NCI-H1092 treated with DMSO at 0.1 percent for 48 hours (cell line): ENCODE results near the gene UBE2L3.
"Not testable (repeated sequence)": the region's sequence is repeated elsewhere in the genome, so short reads cannot be mapped to it uniquely, and the experiment has no call there.

Experiments used
- DNase-seq: peaks from one replicate; lab custom pipeline; 2025; lab: John Stamatoyannopoulos, UW

Gene UBE2L3

DNA sequence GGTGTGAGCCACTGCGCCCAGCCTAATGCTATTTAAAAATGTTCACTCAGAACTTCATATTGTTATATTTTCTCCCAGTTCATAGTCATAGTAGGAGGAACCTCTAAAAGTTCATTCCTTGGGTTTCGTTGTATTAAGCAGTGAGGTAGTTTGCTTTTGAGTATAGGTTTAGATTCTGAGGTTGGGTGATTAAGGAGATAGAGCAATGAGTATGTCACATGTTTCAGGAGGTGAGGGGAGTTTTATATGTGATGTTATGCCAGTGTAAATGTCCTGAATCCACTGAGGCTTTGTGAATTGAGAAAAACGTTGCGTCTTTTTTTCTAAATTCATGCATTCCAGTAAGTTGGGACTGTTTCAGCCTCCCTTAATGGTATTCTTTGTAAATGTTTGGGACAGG, 4.2 kb downstream of the UBE2L3 start:
- no peak for DNase-seq

- DNase-seq, result no peak
Observed at GRCh38 chr22:21573293-21573734, 5.8 kb downstream of the UBE2L3 start.

DNA sequence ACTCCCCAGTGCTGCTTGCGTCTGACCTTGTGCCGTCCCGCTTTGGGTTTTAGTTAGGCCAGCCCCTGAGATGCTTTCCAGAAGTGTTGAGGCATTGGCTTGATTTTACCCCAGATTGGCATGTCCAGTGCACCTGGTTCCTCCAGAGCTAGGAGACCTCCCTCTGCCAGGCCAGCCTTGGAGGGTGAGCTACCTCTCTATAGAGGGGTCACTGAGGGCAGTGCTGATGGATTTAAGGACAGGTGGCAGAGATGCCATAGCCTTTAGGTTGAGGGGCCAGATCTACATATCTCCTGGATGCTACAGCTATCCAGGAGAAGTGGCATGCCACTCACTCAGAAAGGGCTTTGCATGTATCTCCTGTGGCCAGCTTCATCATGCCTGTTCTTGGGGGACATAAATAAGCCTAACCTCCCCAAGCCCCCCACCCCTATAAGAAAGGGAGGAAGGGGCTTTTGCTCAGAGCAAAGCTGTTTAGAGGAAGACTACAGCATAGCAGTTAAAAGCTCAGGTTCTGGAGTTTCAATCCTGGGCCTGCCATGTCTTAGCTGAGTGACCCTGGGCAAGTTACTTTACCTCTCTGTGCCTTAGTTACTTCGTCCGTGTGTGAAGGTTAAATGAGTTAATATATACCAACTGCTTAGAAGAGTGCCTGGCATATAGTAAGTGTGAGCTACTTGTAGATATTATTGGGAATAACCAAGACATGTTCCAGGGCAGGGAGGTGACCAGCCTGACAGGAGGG, 6.4 kb downstream of the UBE2L3 start:
- DNase-seq, result no peak

- DNase-seq, result no peak
Observed at GRCh38 chr22:21579474-21579851, 11.9 kb downstream of the UBE2L3 start.

DNA sequence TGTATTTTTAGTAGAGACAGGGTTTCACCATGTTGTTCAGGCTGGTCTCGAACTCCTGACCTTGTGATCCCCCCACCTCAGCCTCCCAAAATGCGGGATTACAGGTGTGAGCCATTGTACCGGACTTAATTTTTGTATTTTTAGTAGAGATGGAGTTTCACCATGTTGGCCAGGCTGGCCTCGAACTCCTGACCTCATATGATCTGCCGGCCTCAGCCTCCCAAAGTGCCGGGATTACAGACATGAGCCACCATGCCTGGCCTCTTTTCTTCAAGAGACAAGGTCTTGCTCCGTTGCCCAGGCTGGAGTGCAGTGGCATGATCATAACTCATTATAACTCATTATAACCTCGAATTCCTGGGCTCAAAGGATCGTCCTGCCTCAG, 13.1 kb downstream of the UBE2L3 start:
- not testable (repeated sequence) for DNase-seq

DNA sequence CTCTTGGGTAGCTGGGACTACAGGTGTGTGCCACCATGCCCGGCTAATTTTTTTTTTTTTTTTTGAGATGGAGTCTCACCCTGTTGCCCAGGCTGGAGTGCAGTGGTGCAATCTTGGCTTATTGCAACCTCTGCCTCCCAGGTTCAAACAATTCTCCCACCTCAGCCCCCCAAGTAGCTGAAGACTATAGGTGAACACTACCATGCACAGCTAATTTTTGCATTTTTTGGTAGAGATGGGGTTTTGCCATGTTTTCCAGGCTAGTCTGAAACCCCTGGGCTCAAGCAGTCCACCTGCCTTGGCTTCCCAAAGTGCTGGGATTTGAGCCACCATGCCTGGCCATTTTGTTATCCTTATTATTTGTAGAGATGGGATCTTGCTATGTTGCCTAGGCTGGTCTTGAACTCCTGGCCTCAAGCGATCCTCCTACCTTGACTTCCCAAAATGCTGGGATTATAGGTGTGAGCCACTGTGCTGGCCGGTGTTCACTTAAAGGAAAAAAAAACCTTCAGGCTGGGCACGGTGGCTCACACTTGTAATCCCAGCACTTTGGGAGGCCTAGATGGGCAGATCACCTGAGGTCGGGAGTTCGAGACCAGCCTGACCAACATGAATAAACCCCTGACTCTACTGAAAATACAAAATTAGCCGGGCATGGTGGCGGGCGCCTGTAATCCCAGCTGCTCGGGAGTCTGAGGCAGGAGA, 13.6 kb downstream of the UBE2L3 start:
- not testable (repeated sequence) for DNase-seq

- no peak for DNase-seq
Observed at GRCh38 chr22:21582801-21583740, 15.6 kb downstream of the UBE2L3 start.

DNA sequence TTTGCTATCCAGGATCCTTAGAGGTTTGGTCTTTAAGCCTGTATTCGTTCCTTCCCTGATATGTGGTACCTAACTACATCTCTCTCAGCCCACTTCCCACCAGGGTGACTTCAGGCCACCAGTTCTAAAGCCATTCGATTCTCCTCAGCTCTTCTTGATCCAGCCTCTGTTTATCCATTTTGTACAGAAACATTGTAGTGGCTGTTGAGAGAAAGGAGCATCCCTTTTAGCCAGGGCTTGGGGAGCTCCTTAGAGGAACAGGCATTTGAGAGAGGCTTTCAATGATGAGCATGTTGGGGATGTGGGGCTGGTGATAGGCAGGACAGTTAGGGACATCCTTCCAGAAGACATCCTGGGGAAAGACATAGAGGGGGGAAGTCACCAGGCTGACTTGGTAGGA, 17.9 kb downstream of the UBE2L3 start:
- no peak for DNase-seq

GRCh38 chr22:21587803-21588611, 20.5 kb downstream of the UBE2L3 start:
- no peak for DNase-seq

DNA sequence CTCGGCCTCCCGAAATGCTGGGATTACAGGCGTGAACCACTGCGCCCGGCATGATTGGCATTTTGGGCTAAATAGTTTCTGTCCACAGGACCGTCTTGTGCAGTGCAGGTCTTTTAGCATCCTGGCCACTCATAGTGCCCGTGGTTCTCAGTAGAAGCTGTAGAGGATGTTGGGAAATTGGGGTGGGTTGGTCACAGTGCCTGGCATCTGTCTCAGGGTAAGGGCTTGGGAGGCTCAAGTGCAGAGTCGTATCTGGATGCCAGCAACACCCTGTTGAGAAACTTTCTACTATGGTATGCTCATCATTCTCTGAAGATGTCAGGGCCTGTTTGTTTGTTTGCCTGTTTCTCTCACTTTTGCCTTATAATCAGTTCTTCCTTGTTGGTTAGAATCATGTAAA, 21.9 kb downstream of the UBE2L3 start:
- no peak for DNase-seq

GRCh38 chr22:21590809-21591641, 23.5 kb downstream of the UBE2L3 start:
- DNase-seq, result no peak

- DNase-seq, result no peak
Observed at GRCh38 chr22:21591695-21592094, 24.2 kb downstream of the UBE2L3 start.

- DNase-seq, result no peak
Observed at GRCh38 chr22:21592422-21592821, 24.9 kb downstream of the UBE2L3 start.

DNA sequence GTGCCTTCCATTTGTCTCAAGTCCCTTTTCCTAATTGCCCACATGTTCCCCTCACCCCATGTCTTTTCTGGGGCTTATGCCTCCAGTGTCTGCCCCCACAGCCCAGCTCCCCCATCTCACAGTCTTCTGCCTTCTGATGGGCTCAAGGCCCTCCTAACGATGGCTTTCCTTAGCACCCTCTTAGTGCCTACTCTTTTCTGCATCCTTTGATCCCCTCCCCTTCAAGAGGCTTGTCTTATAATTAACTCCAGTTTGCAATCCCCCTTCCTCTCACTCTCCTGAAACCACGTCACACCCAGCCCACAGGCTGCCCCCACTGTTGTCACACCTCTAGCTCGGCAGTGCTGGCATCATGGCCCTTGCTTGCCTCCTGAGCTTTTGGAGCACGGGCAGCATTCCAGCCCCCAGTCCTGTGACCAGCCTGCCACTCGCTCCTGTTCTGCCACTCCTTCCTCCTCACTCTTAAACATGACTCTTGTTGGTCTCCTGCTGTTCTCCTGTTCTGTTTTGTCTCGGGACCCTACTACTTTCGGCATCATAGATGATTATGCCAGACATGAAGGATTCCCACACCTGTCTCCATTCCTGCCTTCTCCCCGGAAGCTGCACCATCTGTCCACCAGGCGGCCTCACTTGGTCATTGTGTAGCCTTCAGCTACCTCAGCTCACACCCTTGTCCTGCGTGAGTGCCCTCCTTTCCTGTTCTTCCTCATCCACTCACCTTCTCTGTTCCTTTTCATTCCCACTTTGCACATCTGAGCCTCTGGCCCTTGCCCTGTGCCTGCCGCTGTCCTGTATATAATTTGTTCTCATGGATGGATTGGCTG, 26.1 kb downstream of the UBE2L3 start:
- DNase-seq, result no peak

- no peak for DNase-seq
Observed at GRCh38 chr22:21594865-21595452, 27.4 kb downstream of the UBE2L3 start.

DNA sequence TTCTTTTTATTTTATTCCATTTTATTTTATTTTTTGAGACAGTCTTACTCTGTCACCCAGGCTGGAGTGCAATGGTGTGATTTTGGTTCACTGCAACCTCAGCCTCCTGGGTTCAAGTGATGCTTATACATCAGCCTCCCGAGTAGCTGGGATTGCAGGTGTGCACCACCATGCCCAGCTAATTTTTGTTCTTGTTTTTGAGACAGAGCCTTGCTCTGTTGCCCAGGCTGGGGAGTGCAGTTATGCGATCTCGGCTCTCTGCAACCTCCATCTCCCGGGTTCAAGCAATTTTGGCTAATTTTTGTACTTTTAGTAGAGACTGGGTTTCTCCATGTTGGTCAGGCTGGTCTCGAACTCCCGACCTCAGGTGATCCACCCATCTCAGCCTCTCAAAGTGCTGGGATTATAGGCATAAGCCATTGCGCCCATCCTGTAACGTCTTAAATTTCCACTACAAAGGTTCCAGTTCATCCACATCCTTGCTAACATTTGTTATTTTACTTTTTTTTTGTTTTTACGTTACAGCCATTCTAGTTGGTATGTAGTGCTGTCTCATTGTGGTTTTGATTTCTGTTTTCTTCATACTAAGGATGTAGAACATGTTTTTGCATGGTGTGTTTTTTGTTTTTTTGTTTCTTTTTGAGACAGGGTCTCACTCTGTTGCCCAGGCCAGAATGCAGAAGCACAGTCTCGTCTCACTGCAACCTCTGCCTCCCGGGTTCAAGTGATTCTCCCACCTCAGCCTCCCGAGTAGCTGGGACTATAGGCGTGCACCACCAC, 29.0 kb downstream of the UBE2L3 start:
- DNase-seq, result not testable (repeated sequence)

DNA sequence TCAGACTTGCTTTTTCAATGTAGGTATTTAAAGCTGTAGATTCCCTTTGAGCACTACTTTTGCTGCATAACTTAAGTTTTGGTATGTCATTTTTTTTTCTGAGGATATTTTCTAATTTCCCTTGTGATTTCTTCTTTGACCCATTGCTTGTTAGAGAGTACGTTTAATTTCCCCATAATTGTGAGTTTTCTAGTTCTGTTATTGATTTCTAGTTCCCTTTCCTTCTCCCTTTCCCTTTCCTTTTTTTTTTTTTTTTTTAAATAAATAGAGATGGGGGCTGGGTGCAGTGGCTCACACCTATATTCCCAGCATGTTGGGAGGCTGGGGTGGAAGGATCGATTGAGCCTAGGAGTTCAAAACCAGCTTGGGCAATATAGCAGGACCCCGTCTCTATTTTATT, 30.8 kb downstream of the UBE2L3 start:
- DNase-seq, result no peak

- no peak for DNase-seq
Observed at GRCh38 chr22:21599053-21599893, 31.8 kb downstream of the UBE2L3 start.
